HT1080 (cell line): Measurements from ENCODE around the gene ARID1B. TPM values are rescaled to one million over a fixed set of nuclear protein-coding genes. Genes with fewer than 3 reads are reported as not detected.

Experiments used
- DNase-seq: peaks from one replicate; pipeline ENCODE4 v3.0.0-alpha.2; 2015; ENCODE audit warnings: low read depth
- total RNA-seq: library from RNA; depleted of rRNA; stranded (reverse); fragments of >200 nt; shearing (Covaris generic); gene quantifications from 2 replicates; pipeline ENCODE4 v1.2.3, GENCODE V29; 2014

ARID1B gene
- total RNA-seq, 1 experiment from 2014 or later, result 11.2 TPM

- DNase-seq, result no peak
Observed at GRCh38 chr6:157235600-157236039, 458.4 kb downstream of the ARID1B start.

- DNase-seq, result no peak
Observed at GRCh38 chr6:157236040-157236725, 459.0 kb downstream of the ARID1B start.

- DNase-seq, result no peak
Observed at GRCh38 chr6:157238346-157238745, 461.2 kb downstream of the ARID1B start.

GRCh38 chr6:157239148-157239547, 462.0 kb downstream of the ARID1B start:
- DNase-seq, result no peak

- no peak for DNase-seq
Observed at GRCh38 chr6:157239671-157240058, 462.5 kb downstream of the ARID1B start.

- DNase-seq, result peak; percentile 32
Observed at GRCh38 chr6:157240059-157240959, 463.1 kb downstream of the ARID1B start.

DNA sequence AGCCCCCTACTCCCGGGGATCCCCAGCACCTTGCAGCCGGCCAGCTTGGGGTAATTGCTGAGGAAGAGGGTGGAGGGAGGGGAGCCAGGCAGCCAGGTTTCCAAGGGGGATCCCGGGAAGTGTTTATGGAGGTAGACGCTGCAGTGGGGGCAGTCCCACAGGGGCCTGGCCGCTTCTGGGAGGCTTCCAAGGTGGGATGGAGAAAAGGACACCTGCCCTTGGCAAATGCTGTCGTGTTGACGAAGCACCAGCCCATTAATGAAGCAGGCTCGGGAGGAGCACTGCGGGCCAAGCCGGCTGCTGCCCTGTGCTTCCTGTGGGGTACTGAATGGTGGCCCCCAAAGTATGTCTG, 463.8 kb downstream of the ARID1B start:
- DNase-seq, result no peak

DNA sequence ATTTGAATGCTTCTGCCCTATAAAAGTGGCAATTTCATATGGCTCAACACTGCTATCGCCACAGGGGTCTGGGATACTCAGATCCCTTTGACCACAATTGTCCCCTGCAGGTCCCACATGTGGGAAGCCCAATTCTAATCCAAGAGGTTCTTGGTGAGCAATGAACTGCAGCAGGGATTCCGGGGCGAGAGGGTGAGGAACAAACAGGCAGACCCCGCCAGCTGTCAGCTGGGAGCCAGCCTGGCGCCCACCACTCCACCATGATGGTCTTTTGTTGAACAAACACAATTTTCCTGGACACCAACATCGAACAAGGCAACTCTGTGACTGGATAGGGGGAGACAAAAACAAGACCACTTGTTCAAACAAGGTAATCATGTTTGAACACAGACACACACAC, 465.6 kb downstream of the ARID1B start:
- no peak for DNase-seq

- DNase-seq, result no peak
Observed at GRCh38 chr6:157244175-157244574, 467.0 kb downstream of the ARID1B start.

- DNase-seq, result no peak
Observed at GRCh38 chr6:157244780-157245179, 467.6 kb downstream of the ARID1B start.

DNA sequence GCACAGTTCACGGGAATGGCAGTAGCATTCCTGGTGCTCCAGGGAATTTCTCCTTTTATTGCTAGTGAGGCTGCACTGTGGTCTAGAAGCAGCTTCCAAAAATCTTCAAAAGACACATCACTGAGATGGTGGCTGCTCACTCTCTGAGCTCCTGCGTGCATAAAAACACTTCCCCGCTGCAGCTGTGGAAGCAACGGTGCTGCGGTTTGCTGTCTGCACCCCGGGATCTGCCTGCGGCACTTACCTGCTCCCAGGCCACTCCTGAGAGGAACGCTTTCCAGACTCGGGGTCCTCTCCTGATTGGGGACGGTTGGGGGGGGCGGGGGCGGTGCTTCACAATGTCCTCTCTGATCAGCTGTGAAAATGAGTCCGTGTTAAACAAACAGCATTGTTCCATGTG, 468.3 kb downstream of the ARID1B start:
- DNase-seq, result no peak

DNA sequence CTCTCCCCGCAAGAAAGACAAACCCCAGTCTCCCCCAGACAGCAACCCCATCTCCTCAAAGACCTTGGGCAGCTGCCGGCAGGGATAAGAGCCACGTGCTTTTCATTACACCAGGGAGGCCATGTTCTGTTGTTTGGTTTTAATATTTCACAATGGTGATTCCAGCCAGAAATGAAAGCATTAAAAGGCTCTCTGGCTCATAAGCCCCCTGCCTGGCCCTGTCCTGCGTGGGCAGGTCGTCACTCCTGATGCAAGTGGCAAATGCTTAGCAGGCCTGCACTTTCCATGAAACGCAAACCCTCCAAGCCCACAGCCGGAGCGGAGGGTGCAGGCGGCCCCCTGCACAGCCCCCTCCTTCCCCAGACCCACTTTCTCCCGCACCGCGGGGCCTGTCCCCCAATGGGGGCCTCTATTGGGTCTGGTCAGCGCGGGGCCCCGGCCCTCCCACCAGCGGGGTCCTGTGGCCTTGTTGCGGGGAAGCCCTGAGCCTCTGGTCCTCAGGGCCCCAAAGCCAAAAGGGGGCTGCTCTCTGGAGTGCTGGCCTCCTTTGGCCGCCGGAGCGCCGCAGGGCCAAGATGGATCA, 469.0 kb downstream of the ARID1B start:
- DNase-seq, result no peak

DNA sequence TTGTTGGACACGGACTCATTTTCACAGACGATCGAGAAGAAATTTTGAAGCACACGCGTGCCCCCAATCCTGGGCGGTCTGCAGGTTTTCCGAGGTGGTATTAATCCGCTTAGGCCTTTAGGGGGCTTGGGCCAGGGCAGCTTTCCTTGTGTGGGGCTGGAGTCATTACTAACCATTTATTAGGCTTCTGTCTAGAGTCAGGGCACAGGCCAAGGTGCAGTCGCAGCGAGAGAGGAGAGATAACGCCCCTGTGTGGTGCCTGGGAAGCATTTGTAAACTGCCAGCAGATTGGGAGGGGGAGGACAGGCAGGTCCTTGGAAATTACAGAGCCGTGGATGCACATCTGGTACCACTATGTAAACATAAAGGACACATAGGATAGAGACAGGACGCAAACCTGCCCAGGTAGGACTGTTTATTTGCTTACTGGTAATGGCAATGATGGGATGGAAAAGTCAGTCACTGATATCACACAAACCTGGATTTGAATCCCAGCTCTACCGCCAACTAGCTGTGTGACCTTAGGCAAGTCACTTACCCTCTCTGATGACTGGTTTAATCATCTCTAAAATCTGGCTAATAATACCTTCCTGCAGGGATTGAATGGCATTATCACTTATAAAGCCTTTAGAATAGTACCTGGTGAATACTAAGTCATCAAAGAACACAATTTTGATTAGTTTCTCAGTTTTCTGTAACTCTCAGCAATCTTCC, 469.8 kb downstream of the ARID1B start:
- DNase-seq, result no peak

GRCh38 chr6:157248264-157248663, 471.1 kb downstream of the ARID1B start:
- DNase-seq, result no peak

GRCh38 chr6:157249826-157250225, 472.6 kb downstream of the ARID1B start:
- no peak for DNase-seq

DNA sequence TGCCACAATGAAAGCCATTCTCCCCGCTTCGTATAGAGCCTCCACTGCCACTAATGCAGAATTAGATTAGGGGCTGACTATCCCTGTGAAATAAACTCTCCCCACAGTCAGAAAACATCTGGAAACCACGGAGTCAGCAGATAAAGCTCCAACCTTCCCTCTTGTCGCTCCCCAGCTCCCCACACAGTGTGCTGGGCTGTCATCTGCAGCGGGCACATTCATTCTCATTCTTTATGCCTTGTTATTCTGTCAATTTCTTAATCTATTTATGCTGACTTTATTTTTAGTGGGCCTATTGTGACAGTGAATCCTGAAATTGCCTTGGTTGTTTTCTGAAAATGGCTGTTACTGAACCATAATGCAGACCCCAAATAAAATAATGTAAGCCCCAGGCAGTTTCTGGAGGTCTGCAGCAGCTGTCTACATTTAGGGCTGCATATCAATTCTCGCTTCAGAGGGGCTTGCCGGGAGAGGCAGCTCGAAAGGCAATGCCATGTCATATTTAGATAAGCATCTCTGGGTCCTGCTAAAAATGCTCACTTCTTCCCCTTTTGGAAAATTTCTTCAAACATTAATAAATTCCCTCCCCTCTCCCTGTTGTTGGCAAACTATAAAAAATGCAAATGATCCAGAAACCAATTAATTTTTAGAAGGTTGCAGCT, 474.5 kb downstream of the ARID1B start:
- DNase-seq, result no peak

DNA sequence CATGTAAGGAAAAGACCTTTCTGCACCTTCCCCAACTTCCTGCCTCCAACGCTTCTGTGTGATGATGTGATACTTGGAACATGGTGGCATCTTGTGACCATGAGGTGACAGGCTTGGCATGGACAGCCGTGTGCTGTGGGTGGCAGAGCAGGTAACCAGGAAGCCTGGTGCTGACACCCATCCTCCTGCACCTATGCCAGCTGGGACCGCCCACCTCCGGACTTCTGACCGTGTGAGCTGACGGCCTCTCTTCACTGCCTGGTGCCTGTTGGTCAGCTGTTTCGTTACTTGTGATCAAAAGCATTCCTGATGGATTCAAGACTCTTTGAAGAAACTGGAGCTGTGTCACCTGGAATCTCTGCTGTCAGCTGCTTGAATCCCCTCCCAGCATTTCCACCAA, 475.8 kb downstream of the ARID1B start:
- no peak for DNase-seq

DNA sequence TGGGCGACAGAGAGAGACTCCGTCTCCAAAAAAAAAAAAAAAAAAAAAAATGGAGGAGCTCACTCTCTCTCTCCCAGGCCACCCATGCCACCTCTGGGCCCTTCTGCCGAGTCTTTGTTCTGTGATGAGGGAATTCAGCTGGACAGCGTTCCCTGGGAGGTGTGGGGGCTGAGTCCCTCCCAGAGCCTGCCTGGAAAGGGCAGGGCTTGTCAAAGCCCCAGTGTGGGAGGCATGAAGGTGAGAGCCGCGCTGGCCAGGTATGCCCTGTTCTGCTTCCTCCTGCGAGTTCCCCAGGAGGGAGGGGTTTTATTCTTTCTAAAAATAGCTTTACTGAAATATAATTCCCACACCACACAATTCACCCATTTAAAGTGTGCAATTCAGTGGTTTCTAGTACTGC, 476.5 kb downstream of the ARID1B start:
- DNase-seq, result no peak

DNA sequence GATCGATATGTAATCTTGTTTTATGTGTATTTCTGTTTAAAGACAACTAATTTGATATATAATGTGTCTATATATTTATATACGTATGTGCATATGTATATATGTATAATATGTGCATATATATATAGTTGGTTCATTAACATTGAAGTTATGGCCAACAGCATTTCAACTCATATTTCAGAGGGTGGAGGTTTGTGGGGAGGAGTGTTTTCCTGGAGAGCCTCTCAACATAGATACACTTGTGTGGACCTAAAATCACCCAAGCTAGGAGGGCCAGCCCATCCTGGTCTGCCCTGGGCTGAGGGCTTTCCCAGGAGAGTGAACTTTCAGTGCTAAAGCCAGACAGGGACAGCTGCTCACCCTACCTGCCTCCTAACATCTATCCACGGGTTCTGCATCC, 477.4 kb downstream of the ARID1B start:
- DNase-seq, result no peak

GRCh38 chr6:157255079-157255478, 477.9 kb downstream of the ARID1B start:
- DNase-seq, result no peak

GRCh38 chr6:157258878-157259277, 481.7 kb downstream of the ARID1B start:
- no peak for DNase-seq
